Measurements from ENCODE around the gene CLSTN2.

The CLSTN2 gene

GRCh38 chr3:140469491-140469890 lies 534.5 kb downstream of the CLSTN2 start:
- Histone ChIP-seq H3K4ac (ENCODE audit: low read length) (no peak overlapping the region), H3K79me1 (ENCODE audit: low read depth, low read length) (no peaks in the 10 kb centered on the region), H3K27me3 (ENCODE audit: control insufficient read depth in 3 of 3, insufficient read depth in 3 of 3, low read depth in 1 of 3, low read length in 3 of 3) (no peaks in the 10 kb centered on the region), H2BK120ac (ENCODE audit: low read depth, low read length) (no peak overlapping the region), H3K4me1 (ENCODE audit: control insufficient read depth in 2 of 2, insufficient read depth in 1 of 2, low read depth in 1 of 2, low read length in 2 of 2) (peaks cover 0 to 28% of the 10 kb centered on the region in 2 donors), H4K91ac (ENCODE audit: low read depth, low read length, poor library complexity) (no peak overlapping the region), H3K4me3 (ENCODE audit: low read length in 2 of 2) (no peak overlapping the region), H3K4me2 (ENCODE audit: insufficient read depth, low read length, poor library complexity, severe bottlenecking) (no peak overlapping the region), H3K23ac (ENCODE audit: low read depth, low read length, poor library complexity) (no peak overlapping the region), H3K27ac (replicated peaks; ENCODE audit: low read length) (no peak overlapping the region), H2BK5ac (ENCODE audit: low read length) (no peak overlapping the region), H4K8ac (ENCODE audit: low read depth, low read length) (no peak overlapping the region), H2AFZ (ENCODE audit: low read length) (no peak overlapping the region), H3K36me3 (replicated peaks in 1 of 2; ENCODE audit: control insufficient read depth in 2 of 2, insufficient read depth in 2 of 2, low read length in 2 of 2) (no peaks in the 10 kb centered on the region), H3K9ac (ENCODE audit: low read depth, low read length, poor library complexity) (no peak overlapping the region), H2BK15ac (ENCODE audit: low read length) (no peak overlapping the region), H3K9me3 (replicated peaks in 1 of 2; ENCODE audit: control insufficient read depth in 2 of 2, insufficient read depth in 1 of 2, low read depth in 1 of 2, low read length in 2 of 2) (no peaks in the 10 kb centered on the region), H3K18ac (ENCODE audit: low read length) (no peak overlapping the region), H3K14ac (ENCODE audit: low read length) (no peak overlapping the region), H2BK12ac (ENCODE audit: low read length) (no peak overlapping the region), H2AK5ac (ENCODE audit: low read depth, low read length) (peak overlapping the region; percentile 45)
- WGBS, 2 donors (ENCODE audit: extremely low coverage in 2 of 2, insufficient read length in 2 of 2, insufficient replicate concordance in 1 of 2): no CpG with 5 or more reads among the region's 4 CpGs
- no peak for DNase-seq (ENCODE audit: low spot score)

DNA sequence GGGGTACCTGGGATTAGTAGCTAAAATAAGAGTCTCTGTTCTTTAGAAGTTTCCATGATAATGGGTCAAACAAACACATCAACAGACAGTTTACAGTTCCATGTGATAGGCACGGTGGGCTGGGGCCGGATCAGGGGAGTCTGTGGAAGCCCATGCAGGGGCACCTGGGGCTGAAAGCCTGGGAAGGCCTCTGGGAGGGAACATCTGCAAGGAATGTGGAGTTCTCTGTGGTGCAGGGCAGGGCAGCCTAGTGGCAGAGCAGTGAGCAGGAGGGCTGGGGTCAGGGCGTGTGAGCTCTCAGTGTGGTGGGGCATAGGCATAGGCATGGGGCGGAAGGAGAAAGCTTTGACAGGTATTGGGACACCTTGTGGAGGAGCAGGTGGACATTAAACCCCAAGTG lies 535.2 kb downstream of the CLSTN2 start:
- Histone ChIP-seq H2BK12ac (ENCODE audit: low read length) (no peak overlapping the region), H2AK5ac (ENCODE audit: low read depth, low read length) (peak overlapping the region; percentile 45), H3K4me3 (ENCODE audit: low read length in 2 of 2) (no peak overlapping the region), H3K27me3 (ENCODE audit: control insufficient read depth in 3 of 3, insufficient read depth in 3 of 3, low read depth in 1 of 3, low read length in 3 of 3) (no peaks in the 10 kb centered on the region), H3K36me3 (replicated peaks in 1 of 2; ENCODE audit: control insufficient read depth in 2 of 2, insufficient read depth in 2 of 2, low read length in 2 of 2) (no peaks in the 10 kb centered on the region), H3K18ac (ENCODE audit: low read length) (no peak overlapping the region), H3K27ac (replicated peaks; ENCODE audit: low read length) (no peak overlapping the region), H3K4me1 (ENCODE audit: control insufficient read depth in 2 of 2, insufficient read depth in 1 of 2, low read depth in 1 of 2, low read length in 2 of 2) (peaks cover 0 to 28% of the 10 kb centered on the region in 2 donors), H2AFZ (ENCODE audit: low read length) (no peak overlapping the region), H3K23ac (ENCODE audit: low read depth, low read length, poor library complexity) (no peak overlapping the region), H4K91ac (ENCODE audit: low read depth, low read length, poor library complexity) (no peak overlapping the region), H2BK5ac (ENCODE audit: low read length) (no peak overlapping the region), H3K79me1 (ENCODE audit: low read depth, low read length) (no peaks in the 10 kb centered on the region), H3K4ac (ENCODE audit: low read length) (no peak overlapping the region), H3K14ac (ENCODE audit: low read length) (no peak overlapping the region), H3K9me3 (replicated peaks in 1 of 2; ENCODE audit: control insufficient read depth in 2 of 2, insufficient read depth in 1 of 2, low read depth in 1 of 2, low read length in 2 of 2) (no peaks in the 10 kb centered on the region), H3K4me2 (ENCODE audit: insufficient read depth, low read length, poor library complexity, severe bottlenecking) (no peak overlapping the region), H3K9ac (ENCODE audit: low read depth, low read length, poor library complexity) (no peak overlapping the region), H2BK15ac (ENCODE audit: low read length) (no peak overlapping the region), H2BK120ac (ENCODE audit: low read depth, low read length) (no peak overlapping the region), H4K8ac (ENCODE audit: low read depth, low read length) (no peak overlapping the region)
- no peak for DNase-seq (ENCODE audit: low spot score)
- WGBS, 2 donors (ENCODE audit: extremely low coverage in 2 of 2, insufficient read length in 2 of 2, insufficient replicate concordance in 1 of 2): no CpG with 5 or more reads among the region's 4 CpGs

- Histone ChIP-seq H3K79me1 (ENCODE audit: low read depth, low read length) (no peaks in the 10 kb centered on the region), H2AFZ (ENCODE audit: low read length) (no peak overlapping the region), H3K14ac (ENCODE audit: low read length) (no peak overlapping the region), H3K4me2 (ENCODE audit: insufficient read depth, low read length, poor library complexity, severe bottlenecking) (no peak overlapping the region), H3K27ac (replicated peaks; ENCODE audit: low read length) (no peak overlapping the region), H3K9ac (ENCODE audit: low read depth, low read length, poor library complexity) (no peak overlapping the region), H3K4me3 (ENCODE audit: low read length in 2 of 2) (no peak overlapping the region), H3K23ac (ENCODE audit: low read depth, low read length, poor library complexity) (no peak overlapping the region), H2BK120ac (ENCODE audit: low read depth, low read length) (no peak overlapping the region), H4K91ac (ENCODE audit: low read depth, low read length, poor library complexity) (no peak overlapping the region), H3K4me1 (ENCODE audit: control insufficient read depth in 2 of 2, insufficient read depth in 1 of 2, low read depth in 1 of 2, low read length in 2 of 2) (peaks cover 0 to 28% of the 10 kb centered on the region in 2 donors), H2BK15ac (ENCODE audit: low read length) (no peak overlapping the region), H2AK5ac (ENCODE audit: low read depth, low read length) (no peak overlapping the region), H2BK12ac (ENCODE audit: low read length) (no peak overlapping the region), H4K8ac (ENCODE audit: low read depth, low read length) (no peak overlapping the region), H3K4ac (ENCODE audit: low read length) (no peak overlapping the region), H2BK5ac (ENCODE audit: low read length) (no peak overlapping the region), H3K9me3 (replicated peaks in 1 of 2; ENCODE audit: control insufficient read depth in 2 of 2, insufficient read depth in 1 of 2, low read depth in 1 of 2, low read length in 2 of 2) (no peaks in the 10 kb centered on the region), H3K36me3 (replicated peaks in 1 of 2; ENCODE audit: control insufficient read depth in 2 of 2, insufficient read depth in 2 of 2, low read length in 2 of 2) (no peaks in the 10 kb centered on the region), H3K18ac (ENCODE audit: low read length) (no peak overlapping the region), H3K27me3 (ENCODE audit: control insufficient read depth in 3 of 3, insufficient read depth in 3 of 3, low read depth in 1 of 3, low read length in 3 of 3) (no peaks in the 10 kb centered on the region)
- no peak for DNase-seq (ENCODE audit: low spot score)
- no CpG with 5 or more reads among the region's 2 CpGs for WGBS, 2 donors (ENCODE audit: extremely low coverage in 2 of 2, insufficient read length in 2 of 2, insufficient replicate concordance in 1 of 2)
Observed at GRCh38 chr3:140470962-140471361, 536.0 kb downstream of the CLSTN2 start.

GRCh38 chr3:140472306-140473020 lies 537.5 kb downstream of the CLSTN2 start:
- H4K91ac ChIP-seq (ENCODE audit: low read depth, low read length, poor library complexity): no peak overlapping the region
- H4K8ac ChIP-seq (ENCODE audit: low read depth, low read length): no peak overlapping the region
- no peak overlapping the region for H3K23ac ChIP-seq (ENCODE audit: low read depth, low read length, poor library complexity)
- H3K79me1 ChIP-seq (ENCODE audit: low read depth, low read length): no peaks in the 10 kb centered on the region
- H3K4ac ChIP-seq (ENCODE audit: low read length): no peak overlapping the region
- H3K36me3 ChIP-seq (replicated peaks in 1 of 2; ENCODE audit: control insufficient read depth in 2 of 2, insufficient read depth in 2 of 2, low read length in 2 of 2): no peaks in the 10 kb centered on the region
- peak overlapping the region; percentile 37 for H3K27ac ChIP-seq (replicated peaks; ENCODE audit: low read length)
- H2AK5ac ChIP-seq (ENCODE audit: low read depth, low read length): peak overlapping the region; percentile 4
- H3K27me3 ChIP-seq (ENCODE audit: control insufficient read depth in 3 of 3, insufficient read depth in 3 of 3, low read depth in 1 of 3, low read length in 3 of 3): no peaks in the 10 kb centered on the region
- no peak overlapping the region for H2BK5ac ChIP-seq (ENCODE audit: low read length)
- H3K9ac ChIP-seq (ENCODE audit: low read depth, low read length, poor library complexity): no peak overlapping the region
- H3K4me2 ChIP-seq (ENCODE audit: insufficient read depth, low read length, poor library complexity, severe bottlenecking): no peak overlapping the region
- no peak overlapping the region for H3K14ac ChIP-seq (ENCODE audit: low read length)
- no peak overlapping the region for H2BK15ac ChIP-seq (ENCODE audit: low read length)
- peak overlapping the region; percentile 6 for H3K18ac ChIP-seq (ENCODE audit: low read length)
- H2BK12ac ChIP-seq (ENCODE audit: low read length): no peak overlapping the region
- no peak for DNase-seq (ENCODE audit: low spot score)
- H3K9me3 ChIP-seq (replicated peaks in 1 of 2; ENCODE audit: control insufficient read depth in 2 of 2, insufficient read depth in 1 of 2, low read depth in 1 of 2, low read length in 2 of 2): no peaks in the 10 kb centered on the region
- H2AFZ ChIP-seq (ENCODE audit: low read length): no peak overlapping the region
- WGBS, 2 donors (ENCODE audit: extremely low coverage in 2 of 2, insufficient read length in 2 of 2, insufficient replicate concordance in 1 of 2): no CpG with 5 or more reads among the region's 3 CpGs
- no peak overlapping the region for H2BK120ac ChIP-seq (ENCODE audit: low read depth, low read length)
- H3K4me1 ChIP-seq (ENCODE audit: control insufficient read depth in 2 of 2, insufficient read depth in 1 of 2, low read depth in 1 of 2, low read length in 2 of 2): peaks cover 0 to 20% of the 10 kb centered on the region in 2 donors
- no peak overlapping the region for H3K4me3 ChIP-seq (ENCODE audit: low read length in 2 of 2)

Measured in neuronal stem cell (in vitro differentiated cells).